ENCODE results near the gene ANTXR2. TPM values are rescaled to one million over a fixed set of nuclear protein-coding genes. Genes with fewer than 3 reads are reported as not detected.

Gene ANTXR2
- total RNA-seq, 2 experiments from 2014 or later, result 15.3 to 16.7 TPM

- H3K27me3 ChIP-seq (ENCODE audit: control insufficient read depth in 1 of 2, insufficient read depth in 2 of 2, low read length in 2 of 2), result no peaks in the 10 kb centered on the region
- H3K4me1 ChIP-seq (ENCODE audit: insufficient read depth, low read length), result no peaks in the 10 kb centered on the region
- ATAC-seq (ENCODE audit: poor library complexity), result no peak
- H3K4me3 ChIP-seq (ENCODE audit: low read length), result no peak overlapping the region
- Mint-ChIP-seq H3K9me3 (no peaks in the 10 kb centered on the region), H3K36me3 (ENCODE audit: low read depth) (peaks cover 34% of the 10 kb centered on the region), H3K27ac (no peak overlapping the region), H3K4me1 (ENCODE audit: low read depth) (no peaks in the 10 kb centered on the region), H3K4me3 (no peak overlapping the region), H3K27me3 (no peaks in the 10 kb centered on the region)
- CTCF ChIA-PET, result interaction anchor here (0.8 kb wide), 1 partner anchor 175 kb away, joined by 3 read pairs; no protein-coding TSS in a partner anchor
- peaks cover 77% of the 10 kb centered on the region for H3K36me3 ChIP-seq (ENCODE audit: insufficient read depth, low read length)
- no peak overlapping the region for H3K27ac ChIP-seq (ENCODE audit: low read depth in 1 of 2, low read length in 2 of 2)
- intact Hi-C loops (cut with DNase I, micrococcal nuclease), result no loop called here
- DNase-seq, result no peak
- TF ChIP-seq, protein P1, sequence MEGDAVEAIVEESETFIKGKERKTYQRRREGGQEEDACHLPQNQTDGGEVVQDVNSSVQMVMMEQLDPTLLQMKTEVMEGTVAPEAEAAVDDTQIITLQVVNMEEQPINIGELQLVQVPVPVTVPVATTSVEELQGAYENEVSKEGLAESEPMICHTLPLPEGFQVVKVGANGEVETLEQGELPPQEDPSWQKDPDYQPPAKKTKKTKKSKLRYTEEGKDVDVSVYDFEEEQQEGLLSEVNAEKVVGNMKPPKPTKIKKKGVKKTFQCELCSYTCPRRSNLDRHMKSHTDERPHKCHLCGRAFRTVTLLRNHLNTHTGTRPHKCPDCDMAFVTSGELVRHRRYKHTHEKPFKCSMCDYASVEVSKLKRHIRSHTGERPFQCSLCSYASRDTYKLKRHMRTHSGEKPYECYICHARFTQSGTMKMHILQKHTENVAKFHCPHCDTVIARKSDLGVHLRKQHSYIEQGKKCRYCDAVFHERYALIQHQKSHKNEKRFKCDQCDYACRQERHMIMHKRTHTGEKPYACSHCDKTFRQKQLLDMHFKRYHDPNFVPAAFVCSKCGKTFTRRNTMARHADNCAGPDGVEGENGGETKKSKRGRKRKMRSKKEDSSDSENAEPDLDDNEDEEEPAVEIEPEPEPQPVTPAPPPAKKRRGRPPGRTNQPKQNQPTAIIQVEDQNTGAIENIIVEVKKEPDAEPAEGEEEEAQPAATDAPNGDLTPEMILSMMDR (IDR thresholded peaks at IDR 0.05), result no peak
- POLR2A ChIA-PET, result no interaction called here
- no peaks in the 10 kb centered on the region for H3K9me3 ChIP-seq (ENCODE audit: control insufficient read depth in 1 of 2, insufficient read depth in 1 of 2, low read length in 2 of 2)
Measured at GRCh38 chr4:80027611-80028010, 45.4 kb downstream of the ANTXR2 start.

DNA sequence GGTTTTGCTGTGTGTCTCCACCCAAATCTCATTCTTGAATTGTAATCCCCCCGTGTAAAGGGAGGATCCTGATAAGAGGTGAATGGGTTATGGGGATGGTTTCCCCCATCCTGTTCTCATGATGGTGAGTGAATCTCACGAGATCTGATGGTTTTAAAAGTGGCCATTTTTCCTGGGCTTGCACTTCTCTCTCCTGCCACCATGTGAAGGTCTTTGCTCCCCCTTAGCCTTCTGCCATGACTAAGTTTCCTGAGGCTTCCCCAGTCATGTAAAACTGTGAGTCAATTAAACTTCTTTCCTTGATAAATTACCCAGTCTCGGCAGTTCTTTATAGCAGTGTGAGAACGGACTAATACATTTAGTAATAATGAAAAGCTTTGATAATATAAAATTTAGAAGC is 46.9 kb downstream of the ANTXR2 start:
- Mint-ChIP-seq H3K9me3 (no peaks in the 10 kb centered on the region), H3K27me3 (no peaks in the 10 kb centered on the region), H3K4me3 (no peak overlapping the region), H3K4me1 (ENCODE audit: low read depth) (no peaks in the 10 kb centered on the region), H3K27ac (no peak overlapping the region), H3K36me3 (ENCODE audit: low read depth) (peaks cover 36% of the 10 kb centered on the region)
- CTCF ChIA-PET, result no interaction called here
- Histone ChIP-seq H3K9me3 (ENCODE audit: control insufficient read depth in 1 of 2, insufficient read depth in 1 of 2, low read length in 2 of 2) (no peaks in the 10 kb centered on the region), H3K27ac (ENCODE audit: low read depth in 1 of 2, low read length in 2 of 2) (no peak overlapping the region), H3K4me1 (ENCODE audit: insufficient read depth, low read length) (no peaks in the 10 kb centered on the region), H3K4me3 (ENCODE audit: low read length) (no peak overlapping the region), H3K27me3 (ENCODE audit: control insufficient read depth in 1 of 2, insufficient read depth in 2 of 2, low read length in 2 of 2) (no peaks in the 10 kb centered on the region), H3K36me3 (ENCODE audit: insufficient read depth, low read length) (peaks cover 68% of the 10 kb centered on the region)
- ATAC-seq (ENCODE audit: poor library complexity) (no peak), DNase-seq (peak in 1 of 14 experiments; percentile 15)
- POLR2A ChIA-PET, result no interaction called here
- TF ChIP-seq, protein P1 (IDR thresholded peaks at IDR 0.05), result no peak
- intact Hi-C loops (cut with DNase I, micrococcal nuclease), result no loop called here

DNA sequence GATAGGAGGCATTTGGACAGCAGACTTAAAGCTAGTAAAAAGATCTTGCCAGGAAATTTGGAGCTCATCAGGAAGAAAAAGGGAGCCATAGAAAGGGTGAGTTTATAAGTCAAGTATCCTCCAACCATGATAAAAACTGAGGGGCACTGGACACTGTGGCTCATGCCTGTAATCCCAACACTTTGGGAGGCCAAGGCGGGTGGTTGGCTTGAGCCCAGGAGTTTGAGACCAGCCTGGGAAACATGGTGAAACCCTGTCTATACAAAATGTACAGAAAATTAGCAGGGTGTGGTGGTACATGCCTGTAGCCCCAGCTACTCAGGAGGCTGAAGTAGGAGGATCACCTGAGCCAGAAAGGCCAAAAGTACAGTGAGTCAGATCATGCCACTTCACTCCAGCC is 48.7 kb downstream of the ANTXR2 start:
- Mint-ChIP-seq H3K27me3 (no peaks in the 10 kb centered on the region), H3K9me3 (no peaks in the 10 kb centered on the region), H3K4me3 (no peak overlapping the region), H3K36me3 (ENCODE audit: low read depth) (peaks cover 39% of the 10 kb centered on the region), H3K27ac (no peak overlapping the region), H3K4me1 (ENCODE audit: low read depth) (no peaks in the 10 kb centered on the region)
- no peaks in the 10 kb centered on the region for H3K27me3 ChIP-seq (ENCODE audit: control insufficient read depth in 1 of 2, insufficient read depth in 2 of 2, low read length in 2 of 2)
- no peak for DNase-seq
- no peaks in the 10 kb centered on the region for H3K4me1 ChIP-seq (ENCODE audit: insufficient read depth, low read length)
- intact Hi-C loops (cut with DNase I, micrococcal nuclease), result no loop called here
- ChIA-PET CTCF (no interaction called here), POLR2A (interaction anchor here (0.9 kb wide), 1 partner anchor 1930 kb away, joined by 3 read pairs; no protein-coding TSS in a partner anchor)
- H3K36me3 ChIP-seq (ENCODE audit: insufficient read depth, low read length), result peaks cover 51% of the 10 kb centered on the region
- no peak overlapping the region for H3K27ac ChIP-seq (ENCODE audit: low read depth in 1 of 2, low read length in 2 of 2)
- H3K9me3 ChIP-seq (ENCODE audit: control insufficient read depth in 1 of 2, insufficient read depth in 1 of 2, low read length in 2 of 2), result no peaks in the 10 kb centered on the region
- ATAC-seq (ENCODE audit: poor library complexity), result no peak
- TF ChIP-seq, protein P1 (IDR thresholded peaks at IDR 0.05), result no peak
- H3K4me3 ChIP-seq (ENCODE audit: low read length), result no peak overlapping the region

Measured in CD4-positive, alpha-beta T cell (primary cell).